GM12892 (cell line): ENCODE data around the gene OLFM1.

Source experiments
- POLR2A ChIP-seq: IDR thresholded peaks from 2 replicates; pipeline ENCODE4 v1.6.1; 2011; ENCODE audit warnings: low read depth, low read length, control low read depth
- POLR2AphosphoS5 ChIP-seq: IDR thresholded peaks from 2 replicates; pipeline ENCODE4 v1.6.1; 2011; ENCODE audit warnings: low read depth, low read length, control low read depth
- TAF1 ChIP-seq: IDR thresholded peaks from 2 replicates; pipeline ENCODE4 v1.6.1; 2011; ENCODE audit warnings: low read depth, mild to moderate bottlenecking, control low read depth, low read length, borderline replicate concordance

DNA sequence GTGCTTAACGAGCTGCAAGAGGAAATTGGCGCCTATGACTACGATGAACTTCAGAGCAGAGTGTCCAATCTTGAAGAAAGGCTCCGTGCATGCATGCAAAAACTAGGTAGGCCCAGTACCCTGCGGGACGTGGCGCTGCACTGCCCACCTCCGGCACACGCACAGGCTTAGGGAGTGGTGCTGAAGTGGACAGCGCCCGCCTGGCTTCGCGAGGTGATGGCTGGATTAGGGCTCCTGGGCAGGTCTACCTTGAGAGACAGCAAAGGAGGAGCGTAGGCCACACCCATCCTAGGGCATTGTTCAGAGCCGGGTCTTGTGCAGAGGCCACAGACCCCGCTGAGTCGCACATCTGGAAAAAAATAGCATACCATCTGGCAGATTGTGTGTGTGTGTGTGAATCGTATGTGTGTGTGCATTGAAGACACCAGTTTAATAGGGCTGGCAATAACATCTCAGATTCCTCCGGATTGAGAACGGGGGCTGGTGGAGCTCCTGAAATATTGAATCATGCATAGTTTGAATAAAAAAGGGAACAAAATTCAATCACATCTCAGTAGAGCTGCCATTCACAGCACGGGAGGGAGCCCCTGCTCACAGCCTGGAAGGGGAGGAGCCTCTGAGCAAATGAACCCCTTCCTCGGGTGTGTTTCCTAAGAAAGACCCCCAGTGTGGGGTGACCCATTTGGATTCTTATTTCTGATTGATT is 11.1 kb downstream of the OLFM1 start:
- TF ChIP-seq POLR2AphosphoS5 (no peak), POLR2A (no peak), TAF1 (no peak)
